Lower leg skin (tissue), 3 donors: Measurements from ENCODE around the gene ERGIC3.

Experiments used
- POLR2A ChIP-seq, 2 donors: fragments of 450-650 bp; IDR thresholded peaks; one replicate each; pipeline ENCODE4 v1.6.1; 2016 to 2017; ENCODE audit warnings: antibody characterized with exemption in 2 of 2, mild to moderate bottlenecking in 1 of 2, moderate library complexity in 1 of 2
- TF ChIP-seq, protein P1 (sequence below), 3 donors: fragments of 450-650 bp; IDR thresholded peaks; one replicate each; pipeline ENCODE4 v1.5.1; 2016; ENCODE audit warnings: antibody characterized with exemption in 3 of 3, mild to moderate bottlenecking in 3 of 3, moderate library complexity in 2 of 3

DNA sequence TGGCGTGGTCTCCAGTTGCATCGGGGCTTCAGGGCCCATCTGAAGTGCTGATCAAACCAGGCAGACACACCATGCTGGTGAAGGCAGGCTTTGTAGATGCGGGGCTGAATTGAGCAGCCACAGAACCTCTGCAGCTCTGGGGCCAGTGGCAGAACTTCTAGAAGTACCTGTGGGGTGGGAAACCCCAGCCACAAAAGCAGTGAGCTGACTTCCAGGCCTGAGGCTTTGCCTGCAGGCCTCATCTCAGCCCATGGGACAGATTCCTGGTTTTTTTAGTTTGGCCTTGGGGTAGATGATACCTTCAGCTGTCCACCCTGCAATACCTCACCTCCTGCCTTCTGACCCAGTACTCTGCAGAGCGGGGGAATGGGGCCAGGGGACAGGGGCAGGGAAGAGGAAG is 26.5 kb upstream of the ERGIC3 start:
- TF ChIP-seq, protein P1, sequence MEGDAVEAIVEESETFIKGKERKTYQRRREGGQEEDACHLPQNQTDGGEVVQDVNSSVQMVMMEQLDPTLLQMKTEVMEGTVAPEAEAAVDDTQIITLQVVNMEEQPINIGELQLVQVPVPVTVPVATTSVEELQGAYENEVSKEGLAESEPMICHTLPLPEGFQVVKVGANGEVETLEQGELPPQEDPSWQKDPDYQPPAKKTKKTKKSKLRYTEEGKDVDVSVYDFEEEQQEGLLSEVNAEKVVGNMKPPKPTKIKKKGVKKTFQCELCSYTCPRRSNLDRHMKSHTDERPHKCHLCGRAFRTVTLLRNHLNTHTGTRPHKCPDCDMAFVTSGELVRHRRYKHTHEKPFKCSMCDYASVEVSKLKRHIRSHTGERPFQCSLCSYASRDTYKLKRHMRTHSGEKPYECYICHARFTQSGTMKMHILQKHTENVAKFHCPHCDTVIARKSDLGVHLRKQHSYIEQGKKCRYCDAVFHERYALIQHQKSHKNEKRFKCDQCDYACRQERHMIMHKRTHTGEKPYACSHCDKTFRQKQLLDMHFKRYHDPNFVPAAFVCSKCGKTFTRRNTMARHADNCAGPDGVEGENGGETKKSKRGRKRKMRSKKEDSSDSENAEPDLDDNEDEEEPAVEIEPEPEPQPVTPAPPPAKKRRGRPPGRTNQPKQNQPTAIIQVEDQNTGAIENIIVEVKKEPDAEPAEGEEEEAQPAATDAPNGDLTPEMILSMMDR (IDR thresholded peaks at IDR 0.05): no peak
- TF ChIP-seq POLR2A (IDR thresholded peaks at IDR 0.05): no peak
